GM21360 (cell line): Measurements from ENCODE around the gene ERCC5.

Experiments used
- ATAC-seq: cut with Tn5 transposase; IDR thresholded peaks from one replicate; pipeline ENCODE4 v1.9.1; 2021; ENCODE audit warnings: mild to moderate bottlenecking, moderate library complexity; ENCODE audit not compliant: unreplicated experiment

Gene ERCC5

GRCh38 chr13:102845630-102846260 lies at the start of gene ERCC5:
Gene ERCC5, plus strand, starts transcription at chr13:102846032. Its CDS starts 235 bp downstream, at chr13:102846267.
- ATAC-seq: peak; percentile 81

- peak; percentile 75 for ATAC-seq
Observed at GRCh38 chr13:102798581-102799425, 47.0 kb upstream of the ERCC5 start, which contains the start of the genes BIVM and POGLUT2. Gene BIVM, plus strand, starts transcription at chr13:102799119. Its CDS starts 8,149 bp downstream, at chr13:102807268. Gene POGLUT2, minus strand, starts transcription at chr13:102798976. Its CDS starts 306 bp downstream, at chr13:102798670.

DNA sequence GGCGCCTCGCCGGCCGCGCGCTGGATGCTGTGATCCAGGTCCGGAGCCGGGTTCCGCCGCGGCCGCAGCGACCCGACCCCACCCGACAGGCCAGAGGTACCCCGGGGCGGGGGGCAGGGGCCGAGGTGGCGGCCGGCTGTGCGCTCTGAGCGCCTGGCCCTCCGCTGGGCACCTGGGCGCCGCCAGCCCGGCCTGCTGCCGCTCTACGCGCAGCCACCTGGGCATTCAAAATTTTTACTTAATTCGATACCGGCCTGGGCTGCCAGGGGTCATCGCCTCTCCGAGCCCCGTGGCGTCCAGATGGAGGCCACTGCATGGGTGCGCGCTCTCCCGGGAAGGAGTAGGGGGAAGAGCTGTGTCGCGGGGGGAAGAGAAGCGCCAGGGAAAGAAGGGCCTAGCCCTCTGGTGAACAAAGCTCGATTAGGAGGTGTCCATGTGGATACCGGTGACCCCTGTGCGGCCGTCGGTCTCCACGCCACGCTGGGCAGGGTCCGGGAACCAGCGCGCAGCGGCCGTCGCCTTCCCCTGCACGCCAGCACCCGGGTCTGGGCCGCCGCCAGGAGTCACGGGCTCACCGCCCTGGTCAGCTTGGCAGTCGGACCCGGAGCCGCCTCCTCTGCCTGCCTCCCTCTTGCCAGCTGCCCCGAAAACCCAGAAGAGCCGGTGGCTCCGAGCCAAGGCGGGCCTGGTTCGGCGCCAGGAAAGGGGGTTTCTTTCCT lies 46.2 kb upstream of the ERCC5 start:
- ATAC-seq: peak; percentile 3

- peak; percentile 79 for ATAC-seq
Observed at GRCh38 chr13:102800145-102801041, 45.4 kb upstream of the ERCC5 start.

- no peak for ATAC-seq
Observed at GRCh38 chr13:102805680-102806079, 40.2 kb upstream of the ERCC5 start.

DNA sequence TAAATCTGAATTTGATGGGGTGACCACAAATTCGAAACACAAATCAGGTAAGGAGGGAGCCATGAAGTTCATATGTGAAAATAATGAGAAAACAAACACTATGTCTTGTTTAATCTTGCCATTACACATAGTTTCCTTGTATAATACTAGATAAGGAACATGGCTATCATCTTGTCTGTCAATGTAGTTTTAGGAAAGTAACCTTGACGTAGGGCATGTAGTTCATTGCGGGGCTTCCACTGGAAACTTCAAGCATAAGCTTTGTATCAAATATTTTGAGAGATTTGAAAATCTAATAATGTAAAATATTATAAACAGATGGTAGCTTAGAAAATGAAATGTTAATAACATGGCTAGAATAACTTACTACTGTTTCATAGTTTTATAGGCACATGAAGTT lies 38.1 kb upstream of the ERCC5 start:
- no peak for ATAC-seq

- ATAC-seq: no peak
Observed at GRCh38 chr13:102812611-102813287, 33.1 kb upstream of the ERCC5 start.

DNA sequence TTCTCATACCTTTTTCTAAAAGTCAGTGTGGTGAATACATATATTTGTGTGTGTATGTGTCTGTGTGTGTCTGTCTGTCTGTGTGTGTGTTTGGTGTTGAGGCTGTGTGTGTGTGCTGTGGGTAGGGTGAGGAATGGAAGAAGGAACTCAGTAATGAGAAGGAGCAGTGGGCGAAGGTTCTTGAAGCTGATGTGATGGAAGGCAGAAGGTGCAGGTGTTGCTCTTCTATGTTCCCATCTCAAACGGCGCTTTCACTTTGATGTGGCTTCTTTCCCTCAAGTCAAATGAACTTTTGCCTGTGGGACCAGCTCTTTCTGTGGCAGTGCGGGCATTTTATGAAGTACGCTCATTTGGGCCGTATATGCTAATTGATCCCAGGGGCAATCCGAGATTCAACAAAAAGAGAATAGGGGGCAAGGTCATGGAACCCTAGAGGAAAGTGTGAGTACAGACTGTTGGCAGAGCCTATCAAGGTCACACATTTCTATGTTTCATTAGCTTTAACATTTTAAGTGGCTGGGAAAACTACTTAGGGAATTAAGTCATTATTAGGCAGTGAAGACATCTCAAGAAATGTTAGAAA lies 31.7 kb upstream of the ERCC5 start:
- ATAC-seq: no peak

DNA sequence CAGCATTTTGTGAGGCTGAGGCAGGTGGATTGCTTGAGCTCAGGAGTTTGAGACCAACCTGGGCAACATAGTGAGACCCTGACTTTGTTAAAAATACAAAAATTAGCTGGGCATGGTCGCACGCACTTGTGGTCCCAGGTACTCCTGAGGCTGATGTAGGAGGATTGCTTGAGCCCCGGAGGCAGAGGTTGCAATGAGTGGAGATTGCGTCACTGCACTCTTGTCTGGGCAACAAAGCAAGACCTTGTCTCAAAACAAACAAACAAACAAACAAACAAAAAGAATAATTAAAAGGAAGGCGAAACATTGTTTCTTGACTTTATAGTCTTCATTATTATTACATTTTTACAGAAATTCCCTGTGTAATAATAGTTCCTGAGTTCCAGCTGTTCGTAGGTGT lies 31.0 kb upstream of the ERCC5 start:
- ATAC-seq: no peak

DNA sequence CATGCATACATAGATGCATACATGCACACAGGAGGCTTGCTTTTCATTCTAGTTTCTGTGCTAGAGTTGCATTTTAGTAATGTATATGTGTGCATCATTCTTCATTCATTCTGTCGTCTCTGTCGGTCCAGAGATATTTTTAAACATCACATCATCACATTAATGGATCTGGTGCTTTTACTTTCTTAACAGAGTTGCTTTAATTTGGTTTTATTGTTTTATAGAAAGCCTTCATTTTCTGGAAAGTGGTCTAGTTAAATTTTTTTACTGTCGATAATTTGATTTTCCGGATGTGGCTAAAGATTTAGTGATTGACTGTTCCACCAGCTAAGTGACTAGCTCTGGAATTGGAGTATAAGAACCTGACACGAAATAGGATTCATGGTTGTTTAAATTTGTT lies 30.0 kb upstream of the ERCC5 start:
- ATAC-seq: no peak

DNA sequence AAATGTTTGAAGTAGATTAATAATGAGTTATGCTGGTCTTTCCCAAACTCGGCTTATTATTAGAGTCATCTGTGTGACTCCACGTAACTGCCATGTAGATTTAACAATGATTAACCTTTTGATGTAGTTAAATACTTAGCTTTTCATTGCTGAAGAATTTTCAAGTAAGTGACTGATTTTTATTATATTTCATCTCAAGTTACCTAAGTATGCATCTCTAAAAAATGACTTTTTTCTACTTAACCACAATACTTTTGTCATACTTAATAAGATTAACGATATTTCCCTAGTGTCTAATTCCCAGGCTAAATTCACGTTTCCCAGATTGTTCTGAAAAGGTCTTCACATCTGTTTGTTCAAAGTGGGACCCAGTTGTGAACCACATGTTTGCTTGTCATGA lies 29.1 kb upstream of the ERCC5 start:
- no peak for ATAC-seq

DNA sequence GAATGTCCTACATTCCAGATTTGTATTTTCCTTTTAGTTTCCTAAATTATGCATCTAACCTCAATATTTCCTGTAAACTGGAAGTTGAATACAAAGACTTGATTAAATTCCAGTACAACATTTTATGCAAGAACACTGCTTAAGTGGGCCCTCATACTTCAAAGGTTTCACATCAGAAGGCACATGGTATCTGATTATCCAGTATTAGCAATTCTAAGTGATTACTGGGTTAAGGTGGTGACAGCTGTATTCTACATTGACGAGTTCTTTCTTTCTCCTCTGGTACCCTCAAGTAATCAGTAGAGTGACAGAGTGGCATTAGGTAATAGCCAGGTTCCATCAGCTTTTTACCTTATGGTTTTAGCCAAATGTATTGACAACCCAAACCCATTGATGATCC lies 28.6 kb upstream of the ERCC5 start:
- no peak for ATAC-seq

DNA sequence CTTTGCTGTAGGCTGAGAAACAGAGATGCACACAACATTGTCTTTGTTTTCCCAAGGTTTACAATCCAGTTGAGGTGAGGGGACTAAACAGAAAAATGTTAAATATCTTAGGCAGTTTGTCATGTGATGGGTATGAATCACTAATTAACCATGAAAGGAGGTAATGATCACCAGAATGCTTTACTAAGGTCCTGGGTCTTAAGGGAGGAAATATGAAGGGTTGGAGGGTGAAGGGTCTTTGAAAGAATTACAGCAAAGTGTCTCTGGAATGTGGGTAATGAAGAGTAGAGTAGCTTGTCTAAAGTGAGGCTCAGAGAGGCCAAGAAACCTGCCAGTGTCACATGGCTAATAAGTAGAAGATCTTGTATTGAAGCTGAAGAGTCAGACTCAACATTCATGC lies 27.9 kb upstream of the ERCC5 start:
- ATAC-seq: no peak

- ATAC-seq: no peak
Observed at GRCh38 chr13:102825400-102825799, 20.4 kb upstream of the ERCC5 start.

- no peak for ATAC-seq
Observed at GRCh38 chr13:102825921-102826706, 19.7 kb upstream of the ERCC5 start.

DNA sequence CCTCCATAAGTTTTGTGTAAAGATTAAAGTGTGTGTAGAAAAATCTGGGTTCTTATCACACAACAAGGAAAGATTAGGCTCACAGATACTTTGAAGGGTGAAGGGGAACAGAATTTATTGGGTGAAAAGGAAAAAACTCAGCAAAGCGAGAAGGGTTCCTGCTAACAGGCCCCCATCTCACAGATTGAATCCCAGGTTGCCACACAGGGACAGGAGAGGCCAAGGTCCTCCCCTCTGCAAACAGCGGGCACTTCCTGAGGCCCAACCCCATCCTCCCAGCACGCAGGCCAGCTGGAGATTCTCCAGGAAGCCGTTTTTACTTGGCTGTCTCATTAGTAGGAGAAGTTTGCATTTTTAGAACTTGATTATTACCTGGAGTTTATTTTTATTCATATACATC lies 15.2 kb upstream of the ERCC5 start:
- ATAC-seq: no peak

GRCh38 chr13:102836471-102836870 lies 9.4 kb upstream of the ERCC5 start:
- no peak for ATAC-seq

DNA sequence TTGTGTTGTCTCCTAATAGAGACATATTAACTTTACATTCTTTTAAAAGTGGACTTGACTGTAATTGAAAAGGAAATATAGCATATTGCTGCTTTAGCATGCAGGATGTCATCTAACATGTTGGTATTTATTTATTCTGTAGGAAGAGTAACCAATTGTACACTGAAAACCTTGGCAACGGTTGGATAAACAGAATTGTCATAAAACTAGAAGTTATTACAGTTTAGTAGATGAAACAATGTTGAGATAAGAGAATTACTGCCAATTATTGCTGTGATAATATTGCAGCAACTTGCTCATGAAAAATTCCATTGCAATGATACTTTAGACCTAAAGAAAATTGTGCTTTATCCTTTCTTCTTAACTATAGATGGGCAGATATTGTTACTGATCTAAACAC lies 7.6 kb upstream of the ERCC5 start:
- no peak for ATAC-seq

- ATAC-seq: no peak
Observed at GRCh38 chr13:102838982-102839381, 6.8 kb upstream of the ERCC5 start.
